Heart left ventricle (tissue), 13 donors: ENCODE measurements around the gene PRKN.

Experiments
- CTCF ChIP-seq, 12 donors: fragments of 200-600 bp; sonication (generic) in 4 of 12; IDR thresholded peaks; one replicate each; pipeline versions ENCODE4 v1.5.0 to v1.8.0; 2018 to 2022; ENCODE audit warnings: antibody characterized with exemption in 12 of 12, mild to moderate bottlenecking in 5 of 12
- POLR2A ChIP-seq, 2 donors: fragments of 450-650 bp; IDR thresholded peaks; one replicate each; pipeline ENCODE4 v1.6.1; 2017; ENCODE audit warnings: antibody characterized with exemption in 2 of 2, mild to moderate bottlenecking in 2 of 2, moderate library complexity in 2 of 2
- donor health status: ischemic (EF 13 %, LVEDD 7.1; RV severe dilation, severe dysfunction).
- donor health status: DM: no; HTN: yes; CAD: no.
- donor health status: DM: no; HTN: no; CAD: no.
- donor health status: ischemic (EF 25% LVEDD 6.9; RV normal size, moderate dysfunction).
- donor health status: ischemic (EF 25% LVEDD 5.7; RV mildly dilated, moderate dysfunction).
- donor health status: ischemic (EF 35%, LVEDD 5.7; RV mildly dilated, moderate dysfunction).
- donor health status: nonischemic (EF 11% LVEDD 7.7; RV severe dilation, severe dysfunction).
- donor health status: DM: yes; HTN: yes; CAD: no.
- donor health status: PGD.
- donor health status: ischemic (EF 29% LVEDD 5.4; RV normal size, mild dysfunction).
- donor health status: nonischemic (EF 23%, LVEDD 6.1; RV moderate dilation, normal function).

GRCh38 chr6:161658211-161658610 is 1069.4 kb downstream of the PRKN start:
- TF ChIP-seq CTCF (IDR thresholded peaks at IDR 0.05) (no peak), POLR2A (IDR thresholded peaks at IDR 0.05) (no peak)
